GM04503 (cell line): ENCODE results near the gene SPP1.

Experiments
- DNase-seq: peaks from one replicate; pipeline ENCODE4 v3.0.0-alpha.2; 2012; ENCODE audit warnings: low read depth

Gene SPP1

GRCh38 chr4:87956501-87956900 is 19.0 kb upstream of the SPP1 start:
- DNase-seq, result no peak

- DNase-seq, result no peak
These were observed 18.5 kb upstream of the SPP1 start for GRCh38 chr4:87957061-87957460.

GRCh38 chr4:87961993-87962392 is 13.5 kb upstream of the SPP1 start:
- DNase-seq, result no peak

- no peak for DNase-seq
These were observed 12.9 kb upstream of the SPP1 start for GRCh38 chr4:87962398-87963146.

GRCh38 chr4:87965501-87965975 is 10.0 kb upstream of the SPP1 start:
- DNase-seq, result no peak

- DNase-seq, result no peak
These were observed 9.4 kb upstream of the SPP1 start for GRCh38 chr4:87966095-87966496.

GRCh38 chr4:87967193-87967592 is 8.3 kb upstream of the SPP1 start:
- no peak for DNase-seq

GRCh38 chr4:87970121-87970520 is 5.4 kb upstream of the SPP1 start:
- no peak for DNase-seq

- no peak for DNase-seq
These were observed 3.6 kb upstream of the SPP1 start for GRCh38 chr4:87971866-87972265.

- peak; percentile 90 for DNase-seq
These were observed 2.0 kb upstream of the SPP1 start for GRCh38 chr4:87973283-87974169.

GRCh38 chr4:87974856-87975462 is 555 bp upstream of the SPP1 start:
- no peak for DNase-seq

GRCh38 chr4:87977521-87978278 is 2.2 kb downstream of the SPP1 start:
- DNase-seq, result no peak

GRCh38 chr4:87978681-87979080 is 3.2 kb downstream of the SPP1 start:
- DNase-seq, result no peak

- DNase-seq, result no peak
These were observed 4.3 kb downstream of the SPP1 start for GRCh38 chr4:87979810-87980209.

GRCh38 chr4:87981486-87981885 is 6.0 kb downstream of the SPP1 start:
- DNase-seq, result no peak

- no peak for DNase-seq
These were observed 6.5 kb downstream of the SPP1 start for GRCh38 chr4:87982036-87982435.

- no peak for DNase-seq
These were observed 7.0 kb downstream of the SPP1 start for GRCh38 chr4:87982446-87983010.

- no peak for DNase-seq
These were observed 8.5 kb downstream of the SPP1 start for GRCh38 chr4:87983996-87984395.

GRCh38 chr4:87985097-87985886 is 9.8 kb downstream of the SPP1 start:
- DNase-seq, result no peak

- no peak for DNase-seq
These were observed 10.3 kb downstream of the SPP1 start for GRCh38 chr4:87985887-87986200.

- no peak for DNase-seq
These were observed 11.0 kb downstream of the SPP1 start for GRCh38 chr4:87986508-87986907.
